ENCODE data around the gene COL20A1.

- TF ChIP-seq, protein P1, sequence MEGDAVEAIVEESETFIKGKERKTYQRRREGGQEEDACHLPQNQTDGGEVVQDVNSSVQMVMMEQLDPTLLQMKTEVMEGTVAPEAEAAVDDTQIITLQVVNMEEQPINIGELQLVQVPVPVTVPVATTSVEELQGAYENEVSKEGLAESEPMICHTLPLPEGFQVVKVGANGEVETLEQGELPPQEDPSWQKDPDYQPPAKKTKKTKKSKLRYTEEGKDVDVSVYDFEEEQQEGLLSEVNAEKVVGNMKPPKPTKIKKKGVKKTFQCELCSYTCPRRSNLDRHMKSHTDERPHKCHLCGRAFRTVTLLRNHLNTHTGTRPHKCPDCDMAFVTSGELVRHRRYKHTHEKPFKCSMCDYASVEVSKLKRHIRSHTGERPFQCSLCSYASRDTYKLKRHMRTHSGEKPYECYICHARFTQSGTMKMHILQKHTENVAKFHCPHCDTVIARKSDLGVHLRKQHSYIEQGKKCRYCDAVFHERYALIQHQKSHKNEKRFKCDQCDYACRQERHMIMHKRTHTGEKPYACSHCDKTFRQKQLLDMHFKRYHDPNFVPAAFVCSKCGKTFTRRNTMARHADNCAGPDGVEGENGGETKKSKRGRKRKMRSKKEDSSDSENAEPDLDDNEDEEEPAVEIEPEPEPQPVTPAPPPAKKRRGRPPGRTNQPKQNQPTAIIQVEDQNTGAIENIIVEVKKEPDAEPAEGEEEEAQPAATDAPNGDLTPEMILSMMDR (IDR thresholded peaks at IDR 0.05), result no peak
- TF ChIP-seq POLR2A (IDR thresholded peaks at IDR 0.05) (no peak), POLR2AphosphoS5 (IDR thresholded peaks at IDR 0.05) (no peak)
Measured at GRCh38 chr20:63283397-63284082, 9.4 kb upstream of the COL20A1 start.

All from stomach (tissue), 4 donors.